SK-N-SH (cell line): ENCODE results near the gene PFKM. TPM values are rescaled to one million over a fixed set of nuclear protein-coding genes. Genes with fewer than 3 reads are reported as not detected.

Experiments
- CTCF ChIA-PET: fragments of 300-600, 350-600 bp; formaldehyde crosslinking; extraction: SDS; loops from one replicate; lab custom pipeline; 2021; lab: Yijun Ruan, JAX
- POLR2A ChIA-PET: fragments of 350-600 bp; sonication (Branson Sonifier 250); formaldehyde crosslinking; extraction: SDS; loops from one replicate; lab custom pipeline; 2020; ENCODE audit warnings: antibody characterized with exemption, inconsistent platforms; lab: Yijun Ruan, JAX
- DNase-seq: peaks from one replicate; pipeline ENCODE4 v3.0.0; 2012
- H2AFZ ChIP-seq: fragments of 200-600 bp; sonication (generic); 2 replicates; pipeline ENCODE4 v1.8.1; 2016; ENCODE audit warnings: antibody characterized with exemption, mild to moderate bottlenecking, low read depth
- H3F3A ChIP-seq: fragments of 200-600 bp; sonication (generic); replicated peaks from 2 replicates; pipeline ENCODE3; 2016; ENCODE audit warnings: antibody characterized with exemption, mild to moderate bottlenecking; ENCODE audit not compliant: insufficient read depth
- H3K27ac ChIP-seq, 2 experiments: fragments of 200-500 bp in 1 of 2; fragments of 200-600 bp in 1 of 2; sonication (Bioruptor generic) in 1 of 2; sonication (generic), shearing (Covaris generic) in 1 of 2; 2 replicates each; pipeline versions ENCODE4 v1.5.1 to v1.6.1; 2014 to 2016; ENCODE audit warnings: low read depth in 2 of 2, inconsistent platforms in 1 of 2, low read length in 1 of 2, mild to moderate bottlenecking in 1 of 2, mixed read lengths in 1 of 2
- H3K27me3 ChIP-seq: fragments of 200-600 bp; sonication (generic), shearing (Covaris generic); 2 replicates; pipeline ENCODE4 v1.6.1; 2016; ENCODE audit warnings: mixed run types; ENCODE audit not compliant: insufficient read depth
- H3K36me3 ChIP-seq, 2 experiments: fragments of 200-500 bp in 1 of 2; fragments of 200-600 bp in 1 of 2; sonication (Bioruptor generic) in 1 of 2; sonication (generic) in 1 of 2; replicated peaks in 1 of 2; 2 replicates each; pipeline versions ENCODE3 to v1.5.1; 2014 to 2016; ENCODE audit warnings: low read length in 1 of 2, mild to moderate bottlenecking in 1 of 2; ENCODE audit not compliant: insufficient read depth in 2 of 2, control insufficient read depth in 1 of 2
- H3K4me1 ChIP-seq, 2 experiments: fragments of 200-500 bp in 1 of 2; fragments of 200-600 bp in 1 of 2; sonication (Bioruptor generic) in 1 of 2; sonication (generic), shearing (Covaris generic) in 1 of 2; 2 replicates each; pipeline versions ENCODE4 v1.5.1 to v1.6.1; 2014 to 2016; ENCODE audit warnings: low read depth in 1 of 2, low read length in 1 of 2, mixed run types in 1 of 2; ENCODE audit not compliant: insufficient read depth in 2 of 2, control insufficient read depth in 1 of 2
- H3K4me2 ChIP-seq: fragments of 200-600 bp; sonication (generic), shearing (Covaris generic); 2 replicates; pipeline ENCODE4 v1.6.1; 2017; ENCODE audit warnings: mixed run types
- H3K4me3 ChIP-seq, 2 experiments: fragments of 200-500 bp in 1 of 2; fragments of 200-600 bp in 1 of 2; sonication (Bioruptor generic) in 1 of 2; sonication (generic), shearing (Covaris generic) in 1 of 2; 2 replicates each; pipeline versions ENCODE4 v1.5.1 to v1.8.1; 2014 to 2016; ENCODE audit warnings: low read depth in 2 of 2, inconsistent platforms in 1 of 2, low read length in 1 of 2, mild to moderate bottlenecking in 1 of 2, mixed read lengths in 1 of 2, moderate library complexity in 1 of 2
- H3K79me2 ChIP-seq: fragments of 200-600 bp; sonication (generic); 2 replicates; pipeline ENCODE4 v1.8.1; 2017; ENCODE audit warnings: mild to moderate bottlenecking; ENCODE audit not compliant: insufficient read depth
- H3K9ac ChIP-seq: fragments of 200-600 bp; sonication (generic); 2 replicates; pipeline ENCODE4 v1.6.1; 2017; ENCODE audit warnings: mixed run types
- H3K9me2 ChIP-seq: fragments of 200-600 bp; sonication (generic); 2 replicates; pipeline ENCODE4 v1.6.1; 2017; ENCODE audit warnings: mixed run types
- H3K9me3 ChIP-seq: fragments of 200-600 bp; sonication (generic); 2 replicates; pipeline ENCODE4 v1.6.1; 2017; ENCODE audit warnings: mixed run types, mild to moderate bottlenecking, moderate library complexity
- H4K20me1 ChIP-seq: fragments of 200-600 bp; sonication (generic); 2 replicates; pipeline ENCODE4 v1.6.1; 2017; ENCODE audit warnings: mild to moderate bottlenecking, mixed run types; ENCODE audit not compliant: insufficient read depth
- EP300 ChIP-seq, 2 experiments: IDR thresholded peaks; 2 replicates each; pipeline versions ENCODE4 v1.4.0 to v1.6.1; 2012; ENCODE audit warnings: borderline replicate concordance in 1 of 2, low read depth in 1 of 2, low read length in 1 of 2
- EZH2phosphoT487 ChIP-seq: fragments of 200-600 bp; sonication (generic); IDR thresholded peaks from 2 replicates; pipeline ENCODE4 v1.6.1; 2017; ENCODE audit warnings: low read depth, mixed run types, mild to moderate bottlenecking, antibody characterized with exemption, moderate library complexity, borderline replicate concordance
- FOSL2 ChIP-seq: IDR thresholded peaks from 2 replicates; pipeline ENCODE4 v1.4.0; 2012; ENCODE audit warnings: low read depth, mild to moderate bottlenecking, moderate library complexity, borderline replicate concordance
- FOXM1 ChIP-seq: IDR thresholded peaks from 2 replicates; pipeline ENCODE4 v1.4.0; 2012; ENCODE audit warnings: low read depth, mild to moderate bottlenecking
- NRF1 ChIP-seq: IDR thresholded peaks from 2 replicates; pipeline ENCODE4 v1.6.1; 2012; ENCODE audit warnings: low read depth, mild to moderate bottlenecking, low read length
- RCOR1 ChIP-seq: fragments of 150-350 bp; IDR thresholded peaks from 2 replicates; pipeline ENCODE4 v1.6.1; 2017; ENCODE audit warnings: antibody characterized with exemption, low read length
- RFX5 ChIP-seq: IDR thresholded peaks from 2 replicates; pipeline ENCODE4 v1.6.1; 2012; ENCODE audit warnings: mild to moderate bottlenecking, improper control_type of control experiment, low read length
- RXRA ChIP-seq: IDR thresholded peaks from 2 replicates; pipeline ENCODE4 v1.4.0; 2012; ENCODE audit warnings: low read depth, mild to moderate bottlenecking, borderline replicate concordance
- SIN3A ChIP-seq: IDR thresholded peaks from 2 replicates; pipeline ENCODE4 v1.6.1; 2012; ENCODE audit warnings: low read depth, mild to moderate bottlenecking, low read length, moderate library complexity, borderline replicate concordance
- TAF1 ChIP-seq: IDR thresholded peaks from 2 replicates; pipeline ENCODE4 v1.6.1; 2012; ENCODE audit warnings: low read depth, mild to moderate bottlenecking, low read length, moderate library complexity, borderline replicate concordance
- TEAD4 ChIP-seq: IDR thresholded peaks from 2 replicates; pipeline ENCODE4 v1.4.0; 2012; ENCODE audit warnings: mild to moderate bottlenecking, borderline replicate concordance; ENCODE audit not compliant: insufficient read depth
- YY1 ChIP-seq: IDR thresholded peaks from 2 replicates; pipeline ENCODE4 v1.4.0; 2012; ENCODE audit warnings: low read depth, mild to moderate bottlenecking
- WGBS: methylation state at CpG from one replicate; pipeline ENCODE4 v1.1.6; 2017; ENCODE audit warnings: low lambda C conversion rate; 5-methylcytosine and 5-hydroxymethylcytosine counted together
- polyA plus RNA-seq, 3 experiments: library from polyadenylated mRNA; depleted of rRNA; stranded (reverse); fragments of >200 nt; gene quantifications; 2 replicates each; pipeline ENCODE4 v1.2.3, GENCODE V29; 2012
- TF ChIP-seq, protein P1 (sequence below): fragments of 150-350 bp; IDR thresholded peaks from 2 replicates; pipeline ENCODE4 v1.6.1; 2016; ENCODE audit warnings: mild to moderate bottlenecking, low read depth, low read length
- TF ChIP-seq, protein P2 (sequence below): IDR thresholded peaks from 2 replicates; pipeline ENCODE4 v1.6.1; 2012; ENCODE audit warnings: mild to moderate bottlenecking, low read depth, low read length, moderate library complexity
- TF ChIP-seq, protein P3 (sequence below): fragments of 200-600 bp; sonication (generic); IDR thresholded peaks from 2 replicates; pipeline ENCODE4 v1.6.1; 2017; ENCODE audit warnings: antibody characterized with exemption, mild to moderate bottlenecking, moderate library complexity

The PFKM gene
- polyA plus RNA-seq, 1 of the 3 experiments (the other 2 are of a cell fraction), result 85.0 TPM

DNA sequence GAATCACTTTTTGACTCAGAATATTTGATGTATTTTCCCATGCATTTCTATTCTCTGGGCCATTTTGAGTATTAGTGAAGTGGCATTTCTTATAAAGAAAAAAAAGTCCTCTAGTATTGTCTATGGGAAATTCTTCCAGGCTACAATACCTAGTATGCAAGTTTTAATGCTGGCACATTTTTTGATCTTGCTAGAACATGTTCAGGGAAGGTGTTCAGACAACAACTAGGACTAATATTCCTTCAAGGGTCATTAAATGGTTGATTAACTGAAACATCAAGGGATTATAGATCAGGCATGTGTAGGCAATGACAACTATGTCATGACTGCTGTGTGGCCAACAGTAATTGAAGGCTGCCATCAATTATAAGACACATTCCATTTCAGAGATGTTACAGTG is 71.9 kb downstream of the PFKM start:
- H3K9me3 ChIP-seq, result no peaks in the 10 kb centered on the region
- H3K27ac ChIP-seq, result no peak overlapping the region
- peaks cover 7 to 13% of the 10 kb centered on the region in 2 experiments for H3K4me1 ChIP-seq
- no peaks in the 10 kb centered on the region for H3K36me3 ChIP-seq
- H4K20me1 ChIP-seq, result no peaks in the 10 kb centered on the region
- no peak overlapping the region for H2AFZ ChIP-seq
- H3K4me3 ChIP-seq, result no peak overlapping the region
- H3K9me2 ChIP-seq, result no peaks in the 10 kb centered on the region
- no peak for DNase-seq
- H3K79me2 ChIP-seq, result no peaks in the 10 kb centered on the region
- no peaks in the 10 kb centered on the region for H3K27me3 ChIP-seq
- no peak for TF ChIP-seq RFX5
- H3F3A ChIP-seq, result peaks cover 15% of the 10 kb centered on the region
- CTCF ChIA-PET, result interaction anchor here (1.4 kb wide), 1 partner anchor 25 kb away, joined by 7 read pairs; no protein-coding TSS in a partner anchor
- POLR2A ChIA-PET, result no interaction called here
- no peak overlapping the region for H3K9ac ChIP-seq
- no peak overlapping the region for H3K4me2 ChIP-seq

DNA sequence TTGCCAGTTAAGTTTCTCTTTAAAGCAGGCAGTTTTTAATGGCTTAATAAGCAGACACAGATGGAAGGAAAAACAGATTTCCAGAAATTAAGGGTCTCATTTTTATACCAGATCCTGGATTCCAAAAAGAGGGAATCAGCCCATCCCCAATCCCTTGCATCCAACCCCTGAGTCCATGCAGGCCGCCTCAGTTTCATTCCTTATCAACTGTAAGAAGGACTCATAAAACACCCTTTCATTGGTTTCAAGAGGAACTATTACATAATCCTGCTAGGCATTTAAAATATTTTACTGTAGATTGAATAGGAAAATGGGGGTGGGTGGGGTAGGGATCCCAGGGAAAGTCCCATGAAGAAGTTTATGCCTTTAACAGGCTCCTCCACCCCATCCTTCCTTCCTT is 73.7 kb downstream of the PFKM start:
- H3K9me2 ChIP-seq, result no peaks in the 10 kb centered on the region
- no peaks in the 10 kb centered on the region for H3K36me3 ChIP-seq
- no peak overlapping the region for H3K4me2 ChIP-seq
- 95% methylated on average over 1 of the region's 1 CpG for WGBS
- DNase-seq, result no peak
- no peak overlapping the region for H3K27ac ChIP-seq
- no peaks in the 10 kb centered on the region for H3K9me3 ChIP-seq
- POLR2A ChIA-PET, result no interaction called here
- H3K9ac ChIP-seq, result no peak overlapping the region
- peak overlapping the region; percentile 37; the same call in 1 of the 2 replicates for H2AFZ ChIP-seq
- no peaks in the 10 kb centered on the region for H4K20me1 ChIP-seq
- no peak overlapping the region for H3K4me3 ChIP-seq
- TF ChIP-seq RXRA (no peak), FOSL2 (no peak), NRF1 (no peak), YY1 (no peak), TAF1 (no peak), TEAD4 (no peak), SIN3A (no peak), RFX5 (no peak), FOXM1 (no peak), RCOR1 (no peak), EP300 (IDR thresholded peaks at IDR 0.05; ENCODE audit: borderline replicate concordance in 1 of 2, low read depth in 1 of 2, low read length in 1 of 2) (no peak), EZH2phosphoT487 (no peak)
- TF ChIP-seq, protein P1, sequence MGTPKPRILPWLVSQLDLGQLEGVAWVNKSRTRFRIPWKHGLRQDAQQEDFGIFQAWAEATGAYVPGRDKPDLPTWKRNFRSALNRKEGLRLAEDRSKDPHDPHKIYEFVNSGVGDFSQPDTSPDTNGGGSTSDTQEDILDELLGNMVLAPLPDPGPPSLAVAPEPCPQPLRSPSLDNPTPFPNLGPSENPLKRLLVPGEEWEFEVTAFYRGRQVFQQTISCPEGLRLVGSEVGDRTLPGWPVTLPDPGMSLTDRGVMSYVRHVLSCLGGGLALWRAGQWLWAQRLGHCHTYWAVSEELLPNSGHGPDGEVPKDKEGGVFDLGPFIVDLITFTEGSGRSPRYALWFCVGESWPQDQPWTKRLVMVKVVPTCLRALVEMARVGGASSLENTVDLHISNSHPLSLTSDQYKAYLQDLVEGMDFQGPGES, result no peak
- TF ChIP-seq, protein P2, sequence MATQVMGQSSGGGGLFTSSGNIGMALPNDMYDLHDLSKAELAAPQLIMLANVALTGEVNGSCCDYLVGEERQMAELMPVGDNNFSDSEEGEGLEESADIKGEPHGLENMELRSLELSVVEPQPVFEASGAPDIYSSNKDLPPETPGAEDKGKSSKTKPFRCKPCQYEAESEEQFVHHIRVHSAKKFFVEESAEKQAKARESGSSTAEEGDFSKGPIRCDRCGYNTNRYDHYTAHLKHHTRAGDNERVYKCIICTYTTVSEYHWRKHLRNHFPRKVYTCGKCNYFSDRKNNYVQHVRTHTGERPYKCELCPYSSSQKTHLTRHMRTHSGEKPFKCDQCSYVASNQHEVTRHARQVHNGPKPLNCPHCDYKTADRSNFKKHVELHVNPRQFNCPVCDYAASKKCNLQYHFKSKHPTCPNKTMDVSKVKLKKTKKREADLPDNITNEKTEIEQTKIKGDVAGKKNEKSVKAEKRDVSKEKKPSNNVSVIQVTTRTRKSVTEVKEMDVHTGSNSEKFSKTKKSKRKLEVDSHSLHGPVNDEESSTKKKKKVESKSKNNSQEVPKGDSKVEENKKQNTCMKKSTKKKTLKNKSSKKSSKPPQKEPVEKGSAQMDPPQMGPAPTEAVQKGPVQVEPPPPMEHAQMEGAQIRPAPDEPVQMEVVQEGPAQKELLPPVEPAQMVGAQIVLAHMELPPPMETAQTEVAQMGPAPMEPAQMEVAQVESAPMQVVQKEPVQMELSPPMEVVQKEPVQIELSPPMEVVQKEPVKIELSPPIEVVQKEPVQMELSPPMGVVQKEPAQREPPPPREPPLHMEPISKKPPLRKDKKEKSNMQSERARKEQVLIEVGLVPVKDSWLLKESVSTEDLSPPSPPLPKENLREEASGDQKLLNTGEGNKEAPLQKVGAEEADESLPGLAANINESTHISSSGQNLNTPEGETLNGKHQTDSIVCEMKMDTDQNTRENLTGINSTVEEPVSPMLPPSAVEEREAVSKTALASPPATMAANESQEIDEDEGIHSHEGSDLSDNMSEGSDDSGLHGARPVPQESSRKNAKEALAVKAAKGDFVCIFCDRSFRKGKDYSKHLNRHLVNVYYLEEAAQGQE, result no peak
- TF ChIP-seq, protein P3, sequence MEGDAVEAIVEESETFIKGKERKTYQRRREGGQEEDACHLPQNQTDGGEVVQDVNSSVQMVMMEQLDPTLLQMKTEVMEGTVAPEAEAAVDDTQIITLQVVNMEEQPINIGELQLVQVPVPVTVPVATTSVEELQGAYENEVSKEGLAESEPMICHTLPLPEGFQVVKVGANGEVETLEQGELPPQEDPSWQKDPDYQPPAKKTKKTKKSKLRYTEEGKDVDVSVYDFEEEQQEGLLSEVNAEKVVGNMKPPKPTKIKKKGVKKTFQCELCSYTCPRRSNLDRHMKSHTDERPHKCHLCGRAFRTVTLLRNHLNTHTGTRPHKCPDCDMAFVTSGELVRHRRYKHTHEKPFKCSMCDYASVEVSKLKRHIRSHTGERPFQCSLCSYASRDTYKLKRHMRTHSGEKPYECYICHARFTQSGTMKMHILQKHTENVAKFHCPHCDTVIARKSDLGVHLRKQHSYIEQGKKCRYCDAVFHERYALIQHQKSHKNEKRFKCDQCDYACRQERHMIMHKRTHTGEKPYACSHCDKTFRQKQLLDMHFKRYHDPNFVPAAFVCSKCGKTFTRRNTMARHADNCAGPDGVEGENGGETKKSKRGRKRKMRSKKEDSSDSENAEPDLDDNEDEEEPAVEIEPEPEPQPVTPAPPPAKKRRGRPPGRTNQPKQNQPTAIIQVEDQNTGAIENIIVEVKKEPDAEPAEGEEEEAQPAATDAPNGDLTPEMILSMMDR, result no peak
- TF ChIP-seq, all 33 proteins: peak for 0
- Histone ChIP-seq H3K27me3 (no peaks in the 10 kb centered on the region), H3F3A (peaks cover 15% of the 10 kb centered on the region), H3K79me2 (no peaks in the 10 kb centered on the region), H3K4me1 (peaks cover 7 to 16% of the 10 kb centered on the region in 2 experiments)
- CTCF ChIA-PET, result interaction anchor here (2.0 to 2.1 kb wide), 2 partner anchors 108 to 426 kb away, joined by 5 read pairs; no protein-coding TSS in a partner anchor
